Measurements from ENCODE around the gene EXOC6B. TPM values are rescaled to one million over a fixed set of nuclear protein-coding genes. Genes with fewer than 3 reads are reported as not detected.

EXOC6B gene
- total RNA-seq, 1 donor from 2014 or later = 13.8 TPM

DNA sequence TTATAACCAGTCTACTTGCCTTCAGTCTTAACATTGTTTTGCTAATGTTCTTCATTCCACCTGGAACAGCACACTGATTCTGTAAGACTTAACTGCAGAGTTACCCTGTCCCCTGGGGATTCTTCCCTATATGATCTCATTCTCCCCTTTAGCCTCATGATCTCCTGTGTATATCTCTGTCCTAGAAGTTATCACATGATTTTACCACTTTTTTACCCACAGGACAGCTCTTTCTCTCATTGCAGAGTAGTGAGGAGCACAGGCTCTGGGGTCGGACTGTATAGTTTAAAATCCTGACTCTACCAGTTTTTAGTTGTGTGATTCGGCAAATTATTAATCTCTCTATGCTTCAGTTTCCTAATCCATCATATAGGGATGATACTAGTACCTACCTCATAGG, 14.2 kb upstream of the EXOC6B start:
- Mint-ChIP-seq H3K27me3 (peaks cover 22% of the 10 kb centered on the region), H3K36me3 (ENCODE audit: low read depth) (no peaks in the 10 kb centered on the region), H3K4me1 (no peaks in the 10 kb centered on the region), H3K27ac (no peak overlapping the region), H3K9me3 (no peaks in the 10 kb centered on the region), H3K4me3 (no peak overlapping the region)
- ATAC-seq (ENCODE audit: low read depth) (no peak), DNase-seq (no peak)
- TF ChIP-seq, protein P1, sequence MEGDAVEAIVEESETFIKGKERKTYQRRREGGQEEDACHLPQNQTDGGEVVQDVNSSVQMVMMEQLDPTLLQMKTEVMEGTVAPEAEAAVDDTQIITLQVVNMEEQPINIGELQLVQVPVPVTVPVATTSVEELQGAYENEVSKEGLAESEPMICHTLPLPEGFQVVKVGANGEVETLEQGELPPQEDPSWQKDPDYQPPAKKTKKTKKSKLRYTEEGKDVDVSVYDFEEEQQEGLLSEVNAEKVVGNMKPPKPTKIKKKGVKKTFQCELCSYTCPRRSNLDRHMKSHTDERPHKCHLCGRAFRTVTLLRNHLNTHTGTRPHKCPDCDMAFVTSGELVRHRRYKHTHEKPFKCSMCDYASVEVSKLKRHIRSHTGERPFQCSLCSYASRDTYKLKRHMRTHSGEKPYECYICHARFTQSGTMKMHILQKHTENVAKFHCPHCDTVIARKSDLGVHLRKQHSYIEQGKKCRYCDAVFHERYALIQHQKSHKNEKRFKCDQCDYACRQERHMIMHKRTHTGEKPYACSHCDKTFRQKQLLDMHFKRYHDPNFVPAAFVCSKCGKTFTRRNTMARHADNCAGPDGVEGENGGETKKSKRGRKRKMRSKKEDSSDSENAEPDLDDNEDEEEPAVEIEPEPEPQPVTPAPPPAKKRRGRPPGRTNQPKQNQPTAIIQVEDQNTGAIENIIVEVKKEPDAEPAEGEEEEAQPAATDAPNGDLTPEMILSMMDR (IDR thresholded peaks at IDR 0.05) = no peak
- ChIA-PET CTCF (no interaction called here), POLR2A (no interaction called here)
- intact Hi-C loops (cut with micrococcal nuclease) = no loop called here

DNA sequence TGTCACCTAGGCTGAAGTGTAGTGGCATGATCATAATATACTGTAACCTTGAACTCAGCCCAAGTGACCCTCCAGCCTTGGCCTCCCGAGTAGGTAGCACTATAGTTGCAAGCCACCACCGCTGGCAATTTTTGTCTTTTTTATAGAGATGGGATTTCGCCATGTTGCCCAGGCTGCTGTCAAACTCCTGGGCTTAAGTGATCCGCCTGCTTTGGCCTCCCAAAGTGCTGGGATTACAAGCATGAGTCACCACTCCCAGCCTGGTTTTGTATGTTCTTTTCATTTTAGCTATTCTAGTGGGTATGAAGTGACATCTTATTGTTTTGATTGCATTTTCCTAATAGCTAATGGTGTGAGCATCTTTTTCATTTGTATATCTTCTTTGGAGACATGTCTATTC, 11.3 kb upstream of the EXOC6B start:
- intact Hi-C loops (cut with micrococcal nuclease) = no loop called here
- no peaks in the 10 kb centered on the region for H3K4me1 Mint-ChIP-seq
- H3K9me3 Mint-ChIP-seq = no peaks in the 10 kb centered on the region
- ChIA-PET POLR2A (no interaction called here), CTCF (interaction anchor here (1.7 kb wide), 1 partner anchor 23 kb away, joined by 6 read pairs; no protein-coding TSS in a partner anchor)
- ATAC-seq (ENCODE audit: low read depth) (no peak), DNase-seq (no peak)
- no peak overlapping the region for H3K4me3 Mint-ChIP-seq
- H3K27me3 Mint-ChIP-seq = peaks cover 20% of the 10 kb centered on the region
- TF ChIP-seq, protein P1 (IDR thresholded peaks at IDR 0.05) = no peak
- H3K27ac Mint-ChIP-seq = no peak overlapping the region
- H3K36me3 Mint-ChIP-seq (ENCODE audit: low read depth) = no peaks in the 10 kb centered on the region

DNA sequence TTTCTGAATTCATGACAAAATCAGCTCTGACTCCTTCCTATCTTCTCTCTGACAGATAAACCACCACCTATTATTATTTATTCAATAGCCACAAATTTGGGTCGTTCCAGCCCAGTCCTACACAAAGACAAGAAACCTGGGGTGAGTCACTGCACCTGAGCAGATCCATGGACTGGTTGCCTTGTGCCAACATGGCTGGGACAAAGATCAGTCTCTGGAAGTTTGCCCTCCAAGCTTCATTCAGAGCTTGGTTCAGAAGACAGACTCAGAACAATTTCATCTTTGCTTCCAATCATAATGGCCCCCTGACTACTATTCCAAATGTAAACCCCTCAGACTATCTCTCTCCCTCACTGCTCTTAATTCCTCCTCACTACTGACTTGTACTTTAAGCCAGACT, 9.6 kb upstream of the EXOC6B start:
- CTCF ChIA-PET = interaction anchor here (0.7 kb wide), 1 partner anchor 19 kb away, joined by 3 read pairs; no protein-coding TSS in a partner anchor
- no peaks in the 10 kb centered on the region for H3K4me1 Mint-ChIP-seq
- TF ChIP-seq, protein P1 (IDR thresholded peaks at IDR 0.05) = no peak
- POLR2A ChIA-PET = no interaction called here
- H3K27ac Mint-ChIP-seq = no peak overlapping the region
- DNase-seq (no peak), ATAC-seq (ENCODE audit: low read depth) (no peak)
- H3K27me3 Mint-ChIP-seq = peaks cover 12% of the 10 kb centered on the region
- H3K4me3 Mint-ChIP-seq = no peak overlapping the region
- H3K36me3 Mint-ChIP-seq (ENCODE audit: low read depth) = no peaks in the 10 kb centered on the region
- intact Hi-C loops (cut with micrococcal nuclease) = no loop called here
- H3K9me3 Mint-ChIP-seq = no peaks in the 10 kb centered on the region

GRCh38 chr2:72834596-72834995, 8.8 kb upstream of the EXOC6B start:
- TF ChIP-seq, protein P1 (IDR thresholded peaks at IDR 0.05) = no peak
- Mint-ChIP-seq H3K4me3 (no peak overlapping the region), H3K4me1 (no peaks in the 10 kb centered on the region), H3K9me3 (no peaks in the 10 kb centered on the region), H3K27me3 (peaks cover 10% of the 10 kb centered on the region), H3K27ac (no peak overlapping the region), H3K36me3 (ENCODE audit: low read depth) (no peaks in the 10 kb centered on the region)
- ATAC-seq (ENCODE audit: low read depth) = no peak
- POLR2A ChIA-PET = no interaction called here
- CTCF ChIA-PET = interaction anchor here (0.7 to 1.9 kb wide), 2 partner anchors 18 to 29 kb away, joined by 3 to 6 read pairs; no protein-coding TSS in a partner anchor
- intact Hi-C loops (cut with micrococcal nuclease) = no loop called here
- DNase-seq = no peak

- Mint-ChIP-seq H3K27me3 (peaks cover 9% of the 10 kb centered on the region), H3K4me1 (no peaks in the 10 kb centered on the region), H3K9me3 (no peaks in the 10 kb centered on the region), H3K4me3 (no peak overlapping the region), H3K27ac (no peak overlapping the region), H3K36me3 (ENCODE audit: low read depth) (no peaks in the 10 kb centered on the region)
- CTCF ChIA-PET = interaction anchor here (1.9 kb wide), 1 partner anchor 30 kb away, joined by 6 read pairs; no protein-coding TSS in a partner anchor
- intact Hi-C loops (cut with micrococcal nuclease) = no loop called here
- TF ChIP-seq, protein P1 (IDR thresholded peaks at IDR 0.05) = no peak
- POLR2A ChIA-PET = no interaction called here
- ATAC-seq (ENCODE audit: low read depth) (peak; percentile 21), DNase-seq (no peak)
Observed at GRCh38 chr2:72833084-72833714, 7.4 kb upstream of the EXOC6B start.

Data from activated B cell treated with CpG ODN at 0.5 μM for 24 hours (primary cell).